HG02571 (cell line): ENCODE measurements around the gene UGT1A4.

Experiments used
- ATAC-seq: cut with Tn5 transposase; IDR thresholded peaks from one replicate; pipeline ENCODE4 v1.9.1; 2021; ENCODE audit warnings: mild to moderate bottlenecking, moderate library complexity; ENCODE audit not compliant: unreplicated experiment

UGT1A4 gene

GRCh38 chr2:233718552-233718951 lies at the start of gene UGT1A4:
Gene UGT1A4, plus strand, starts transcription at chr2:233718736. Its CDS starts 85 bp downstream, at chr2:233718821.
- no peak for ATAC-seq

- ATAC-seq, result no peak
Measured at GRCh38 chr2:233671290-233672161, 47.0 kb upstream of the UGT1A4 start, which contains the start of gene UGT1A9. Gene UGT1A9, plus strand, starts transcription at chr2:233671898. Its CDS starts 37 bp downstream, at chr2:233671935.

GRCh38 chr2:233672886-233673285 lies 45.6 kb upstream of the UGT1A4 start:
- ATAC-seq, result no peak

- ATAC-seq, result no peak
Measured at GRCh38 chr2:233673896-233674295, 44.6 kb upstream of the UGT1A4 start.

- no peak for ATAC-seq
Measured at GRCh38 chr2:233674314-233674713, 44.2 kb upstream of the UGT1A4 start.

GRCh38 chr2:233674995-233675394 lies 43.5 kb upstream of the UGT1A4 start:
- no peak for ATAC-seq

GRCh38 chr2:233676046-233676445 lies 42.5 kb upstream of the UGT1A4 start:
- no peak for ATAC-seq

GRCh38 chr2:233679196-233679595 lies 39.3 kb upstream of the UGT1A4 start:
- no peak for ATAC-seq

GRCh38 chr2:233680361-233681045 lies 38.0 kb upstream of the UGT1A4 start:
- ATAC-seq, result no peak

GRCh38 chr2:233681521-233682099 lies 36.9 kb upstream of the UGT1A4 start, which contains the start of gene UGT1A7:
Gene UGT1A7, plus strand, starts transcription at chr2:233681901. Its CDS starts 37 bp downstream, at chr2:233681938.
- no peak for ATAC-seq

- no peak for ATAC-seq
Measured at GRCh38 chr2:233684640-233685039, 33.9 kb upstream of the UGT1A4 start.

- no peak for ATAC-seq
Measured at GRCh38 chr2:233686928-233687327, 31.6 kb upstream of the UGT1A4 start.

- no peak for ATAC-seq
Measured at GRCh38 chr2:233688341-233688740, 30.2 kb upstream of the UGT1A4 start.

- no peak for ATAC-seq
Measured at GRCh38 chr2:233689031-233689430, 29.5 kb upstream of the UGT1A4 start.

- no peak for ATAC-seq
Measured at GRCh38 chr2:233689501-233689900, 29.0 kb upstream of the UGT1A4 start.

- ATAC-seq, result no peak
Measured at GRCh38 chr2:233690444-233690843, 28.1 kb upstream of the UGT1A4 start.

- no peak for ATAC-seq
Measured at GRCh38 chr2:233691443-233692433, 26.8 kb upstream of the UGT1A4 start.

- no peak for ATAC-seq
Measured at GRCh38 chr2:233692648-233693047, 25.9 kb upstream of the UGT1A4 start, which contains the start of gene UGT1A6. Gene UGT1A6, plus strand, starts transcription at chr2:233692890. Its CDS starts 115 bp downstream, at chr2:233693005.

GRCh38 chr2:233693963-233694362 lies 24.6 kb upstream of the UGT1A4 start:
- ATAC-seq, result no peak

GRCh38 chr2:233698740-233699139 lies 19.8 kb upstream of the UGT1A4 start:
- ATAC-seq, result no peak
